MCF 10A (cell line): ENCODE data around the gene DNAJC21. TPM values are rescaled to one million over a fixed set of nuclear protein-coding genes. Genes with fewer than 3 reads are reported as not detected.

Experiments
- BruUV-seq: library from RNA; stranded (reverse); fragments of 400-500 nt; replicated peaks from 2 replicates; lab custom pipeline; 2021; lab: Mats Ljungman, UMichigan
- CTCF ChIA-PET: fragments of 300-600 bp; sonication (Branson Sonifier 250); formaldehyde crosslinking; extraction: SDS; loops from one replicate; lab custom pipeline; 2021; ENCODE audit warnings: antibody characterized with exemption, inconsistent platforms; lab: Yijun Ruan, JAX
- POLR2A ChIA-PET: fragments of 300-600, 350-650 bp; sonication (Branson Sonifier 250); formaldehyde crosslinking; extraction: SDS; loops from one replicate; lab custom pipeline; 2020; ENCODE audit warnings: antibody characterized with exemption, inconsistent platforms; lab: Yijun Ruan, JAX
- DNase-seq: peaks from one replicate; pipeline ENCODE4 v3.0.0-alpha.2; 2018; ENCODE audit not compliant: unreplicated experiment
- H3K27ac Mint-ChIP-seq: one replicate; pipeline ENCODE4 v1.8.0; 2022; ENCODE audit warnings: mild to moderate bottlenecking, low read depth, mixed read lengths; ENCODE audit not compliant: unreplicated experiment
- H3K27me3 Mint-ChIP-seq: one replicate; pipeline ENCODE4 v1.8.0; 2022; ENCODE audit warnings: mixed read lengths; ENCODE audit not compliant: insufficient read depth, unreplicated experiment
- H3K36me3 Mint-ChIP-seq: one replicate; pipeline ENCODE4 v1.8.0; 2022; ENCODE audit warnings: mild to moderate bottlenecking, moderate library complexity, mixed read lengths; ENCODE audit not compliant: insufficient read depth, unreplicated experiment
- H3K4me1 Mint-ChIP-seq: one replicate; pipeline ENCODE4 v1.8.0; 2022; ENCODE audit warnings: mixed read lengths; ENCODE audit not compliant: insufficient read depth, unreplicated experiment
- H3K4me3 Mint-ChIP-seq: one replicate; pipeline ENCODE4 v1.8.0; 2022; ENCODE audit warnings: mild to moderate bottlenecking, moderate library complexity, mixed read lengths; ENCODE audit not compliant: unreplicated experiment
- H3K9me3 Mint-ChIP-seq: one replicate; pipeline ENCODE4 v1.8.0; 2022; ENCODE audit warnings: mixed read lengths; ENCODE audit not compliant: unreplicated experiment
- intact Hi-C: fragments of 100-400 bp; cut with micrococcal nuclease; formaldehyde crosslinking; loops from 2 replicates; pipeline ENCODE4 v1.14.1; 2022
- total RNA-seq: library from RNA; stranded (reverse); gene quantifications from 2 replicates; pipeline ENCODE4 v1.2.3, GENCODE V29; 2022
- TF ChIP-seq, protein P1 (sequence below): fragments of 200-600 bp; IDR thresholded peaks from one replicate; pipeline ENCODE4 v1.8.0; 2022; ENCODE audit warnings: antibody characterized with exemption, mild to moderate bottlenecking; ENCODE audit not compliant: unreplicated experiment

DNAJC21 gene
- total RNA-seq, 1 experiment from 2014 or later: 64.6 TPM

DNA sequence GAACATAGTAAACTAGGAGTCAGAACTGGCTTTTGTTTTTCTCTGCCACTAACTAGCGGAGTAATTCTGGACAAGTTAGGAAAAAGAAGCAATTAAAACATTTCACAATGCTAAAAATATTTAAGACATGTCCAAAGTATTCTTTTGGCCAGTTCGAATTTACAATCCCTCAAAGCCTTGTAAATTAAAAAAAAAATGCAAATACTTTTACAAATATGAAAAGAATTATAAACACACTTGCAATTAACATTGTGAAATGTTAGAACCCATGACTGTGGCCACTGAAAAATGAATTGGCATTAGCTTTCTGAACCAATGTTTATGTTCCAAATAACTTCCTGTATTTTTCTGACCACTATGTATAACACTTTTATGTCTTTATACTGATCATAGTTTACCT, 16.3 kb upstream of the DNAJC21 start:
- no peak overlapping the region for H3K27ac Mint-ChIP-seq
- H3K4me3 Mint-ChIP-seq: no peak overlapping the region
- H3K27me3 Mint-ChIP-seq: no peaks in the 10 kb centered on the region
- H3K4me1 Mint-ChIP-seq: peaks cover 12% of the 10 kb centered on the region
- TF ChIP-seq, protein P1, sequence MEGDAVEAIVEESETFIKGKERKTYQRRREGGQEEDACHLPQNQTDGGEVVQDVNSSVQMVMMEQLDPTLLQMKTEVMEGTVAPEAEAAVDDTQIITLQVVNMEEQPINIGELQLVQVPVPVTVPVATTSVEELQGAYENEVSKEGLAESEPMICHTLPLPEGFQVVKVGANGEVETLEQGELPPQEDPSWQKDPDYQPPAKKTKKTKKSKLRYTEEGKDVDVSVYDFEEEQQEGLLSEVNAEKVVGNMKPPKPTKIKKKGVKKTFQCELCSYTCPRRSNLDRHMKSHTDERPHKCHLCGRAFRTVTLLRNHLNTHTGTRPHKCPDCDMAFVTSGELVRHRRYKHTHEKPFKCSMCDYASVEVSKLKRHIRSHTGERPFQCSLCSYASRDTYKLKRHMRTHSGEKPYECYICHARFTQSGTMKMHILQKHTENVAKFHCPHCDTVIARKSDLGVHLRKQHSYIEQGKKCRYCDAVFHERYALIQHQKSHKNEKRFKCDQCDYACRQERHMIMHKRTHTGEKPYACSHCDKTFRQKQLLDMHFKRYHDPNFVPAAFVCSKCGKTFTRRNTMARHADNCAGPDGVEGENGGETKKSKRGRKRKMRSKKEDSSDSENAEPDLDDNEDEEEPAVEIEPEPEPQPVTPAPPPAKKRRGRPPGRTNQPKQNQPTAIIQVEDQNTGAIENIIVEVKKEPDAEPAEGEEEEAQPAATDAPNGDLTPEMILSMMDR: no peak
- POLR2A ChIA-PET: interaction anchor here (0.6 to 0.9 kb wide), 3 partner anchors 26 to 1546 kb away, joined by 3 read pairs; no protein-coding TSS in a partner anchor
- no peak for DNase-seq
- no TSS peak for BruUV-seq
- CTCF ChIA-PET: interaction anchor here (0.7 to 2.0 kb wide), 2 partner anchors 15 to 915 kb away, joined by 3 to 11 read pairs; no protein-coding TSS in a partner anchor
- H3K9me3 Mint-ChIP-seq: no peaks in the 10 kb centered on the region
- peaks cover 30% of the 10 kb centered on the region for H3K36me3 Mint-ChIP-seq
- intact Hi-C loops: loop anchor here (2.0 to 10.0 kb wide), 2 partner anchors 304 to 1468 kb away; partner anchors contain the start of gene TARS1

DNA sequence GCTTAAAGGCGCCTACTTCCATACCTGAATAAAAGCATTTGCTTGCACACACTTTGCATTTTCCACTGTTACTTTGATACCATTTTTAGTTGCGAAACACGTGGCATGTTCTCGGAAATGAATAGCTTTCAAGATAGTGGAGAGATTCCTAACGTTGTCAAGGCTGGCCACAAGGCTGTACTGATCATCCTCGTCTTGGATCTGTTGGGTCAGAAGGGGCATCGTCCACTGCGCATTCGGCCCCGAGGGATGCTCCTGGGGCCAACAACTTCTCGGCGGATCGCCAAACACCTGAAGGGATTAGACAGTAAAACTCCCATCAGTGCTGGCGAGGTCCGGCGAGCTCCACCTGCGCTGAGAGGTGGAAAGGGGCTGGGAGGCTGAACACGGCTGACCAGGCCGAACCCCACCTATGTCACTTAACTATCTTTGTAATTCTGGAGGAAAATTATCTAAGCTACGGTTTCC, 14.7 kb upstream of the DNAJC21 start:
- H3K36me3 Mint-ChIP-seq: peaks cover 31% of the 10 kb centered on the region
- H3K9me3 Mint-ChIP-seq: no peaks in the 10 kb centered on the region
- H3K4me3 Mint-ChIP-seq: no peak overlapping the region
- BruUV-seq: no TSS peak
- peaks cover 12% of the 10 kb centered on the region for H3K4me1 Mint-ChIP-seq
- no peaks in the 10 kb centered on the region for H3K27me3 Mint-ChIP-seq
- DNase-seq: no peak
- CTCF ChIA-PET: interaction anchor here (0.6 to 2.1 kb wide), 12 partner anchors 9 to 1573 kb away, joined by 3 to 11 read pairs (median 4); partner anchors contain the start of genes DNAJC21 and TTC23L
- TF ChIP-seq, protein P1: no peak
- intact Hi-C loops: loop anchor here (1.0 to 10.0 kb wide), 3 partner anchors 14 to 1470 kb away; partner anchors contain the start of genes DNAJC21 and TARS1
- H3K27ac Mint-ChIP-seq: no peak overlapping the region
- POLR2A ChIA-PET: interaction anchor here (0.6 to 8.3 kb wide), 21 partner anchors 9 to 1237 kb away, joined by 3 to 157 read pairs (median 5); partner anchors contain the start of genes AMACR, DNAJC21, LMBRD2 and RAI14

DNA sequence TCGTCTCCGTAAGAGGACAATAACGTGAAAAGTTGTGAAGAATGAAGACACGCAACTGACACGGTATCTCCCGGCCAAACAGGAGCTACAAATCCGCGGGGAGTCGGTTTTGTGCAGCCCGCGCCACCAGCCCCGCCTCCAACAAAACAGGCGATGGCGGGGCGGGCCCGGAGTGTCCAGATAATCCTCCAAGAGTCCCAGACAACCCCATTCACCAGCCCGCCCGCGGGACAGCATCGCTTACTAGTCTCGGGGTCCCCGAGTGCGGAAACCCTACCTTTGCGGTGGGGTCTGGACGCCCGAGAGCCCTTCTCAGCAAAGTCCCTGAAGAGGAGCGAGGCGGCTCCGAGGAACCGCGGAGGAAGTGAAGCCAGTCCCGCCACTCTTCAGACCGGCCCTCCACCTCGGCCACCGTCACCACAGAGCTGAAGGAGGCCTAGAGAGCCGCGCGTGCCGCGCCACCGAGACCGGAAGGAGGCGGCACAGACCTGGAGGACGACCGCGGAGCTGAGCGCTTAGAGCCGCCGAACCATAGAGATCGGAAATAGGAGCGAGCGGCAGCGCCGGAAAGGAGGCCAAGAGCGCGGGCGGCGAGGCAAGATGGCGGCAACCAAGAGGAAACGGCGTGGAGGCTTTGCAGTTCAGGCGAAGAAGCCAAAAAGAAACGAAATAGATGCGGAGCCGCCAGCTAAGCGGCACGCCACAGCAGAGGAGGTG, 14.1 kb upstream of the DNAJC21 start, which contains the start of the genes BRIX1 and RAD1:
TSS of gene BRIX1 (plus strand) at position 573 of the 717 bp plus-strand sequence. CDS start at position 601, 28 bp downstream.
TSS of gene RAD1 (minus strand) at position 366 of the 717 bp plus-strand sequence. CDS start 612 bp downstream, outside the sequence.
- Mint-ChIP-seq H3K4me3 (no peak within 1 kb of the TSS), H3K27ac (no peak within 1 kb of the TSS), H3K27me3 (no peaks in the 10 kb centered on the region), H3K36me3 (peaks cover 34% of the 10 kb centered on the region), H3K9me3 (no peaks in the 10 kb centered on the region), H3K4me1 (peaks cover 12% of the 10 kb centered on the region)
- CTCF ChIA-PET: interaction anchor here (0.6 to 2.1 kb wide), 13 partner anchors 8 to 1572 kb away, joined by 3 to 11 read pairs (median 4); partner anchors contain the start of gene DNAJC21
- BruUV-seq: no TSS peak
- POLR2A ChIA-PET: interaction anchor here (0.6 to 8.3 kb wide), 29 partner anchors 9 to 1237 kb away, joined by 3 to 157 read pairs (median 4); partner anchors contain the start of genes AMACR, DNAJC21, LMBRD2 and SKP2
- DNase-seq: peak; percentile 97
- intact Hi-C loops: loop anchor here (1.0 to 10.0 kb wide), 3 partner anchors 14 to 1470 kb away; partner anchors contain the start of genes DNAJC21 and TARS1
- TF ChIP-seq, protein P1: no peak
